NK-92 (cell line): Measurements from ENCODE around the gene AP5Z1.
"Not testable (repeated sequence)": the region's sequence is repeated elsewhere in the genome, so short reads cannot be mapped to it uniquely, and the experiment has no call there.

Experiments used
- DNase-seq: peaks from one replicate; lab custom pipeline; 2025; ENCODE audit not compliant: unreplicated experiment; lab: John Stamatoyannopoulos, UW

The AP5Z1 gene

DNA sequence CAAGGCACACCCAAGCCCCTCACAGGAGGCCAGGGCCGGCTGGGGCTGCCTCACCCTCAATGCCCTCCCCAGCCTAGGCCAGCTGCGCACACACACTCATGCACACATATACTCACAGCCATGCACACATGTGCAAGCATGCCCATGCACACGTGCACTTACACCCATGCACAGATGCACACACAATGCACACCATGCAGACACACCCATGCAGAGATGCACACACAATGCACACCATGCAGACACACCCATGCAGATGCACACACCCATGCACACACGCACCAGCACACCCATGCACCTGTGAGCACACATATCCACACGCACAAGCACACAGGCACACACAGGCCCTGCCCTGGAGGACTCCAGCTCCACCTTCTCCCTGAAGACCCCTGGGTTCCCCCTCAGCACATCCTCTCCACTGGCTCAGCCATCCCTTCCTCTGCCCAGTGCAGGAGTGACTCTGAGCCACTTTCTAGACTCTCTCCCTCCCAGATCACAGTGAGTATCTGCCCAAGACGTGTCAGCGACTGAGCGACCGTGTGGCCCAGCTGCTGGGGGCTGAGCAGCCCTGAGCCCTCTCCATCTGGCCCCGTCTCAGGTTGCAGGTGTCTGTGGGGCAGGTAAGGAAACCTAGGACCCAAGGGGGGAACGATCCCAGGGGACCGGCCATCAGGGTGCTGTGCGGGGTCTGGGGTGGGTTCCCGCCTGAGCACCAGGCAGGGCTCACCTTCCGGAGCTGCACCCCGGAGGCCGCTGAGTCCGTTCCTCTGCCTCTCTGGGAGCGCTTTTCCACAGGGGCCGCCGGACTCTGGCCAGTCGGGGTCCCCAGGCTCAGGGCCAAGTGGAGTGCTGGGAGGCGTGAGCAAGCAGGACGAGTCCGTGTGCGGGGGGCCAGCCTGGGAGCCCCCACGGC is 25.8 kb downstream of the AP5Z1 start:
- no peak for DNase-seq

DNA sequence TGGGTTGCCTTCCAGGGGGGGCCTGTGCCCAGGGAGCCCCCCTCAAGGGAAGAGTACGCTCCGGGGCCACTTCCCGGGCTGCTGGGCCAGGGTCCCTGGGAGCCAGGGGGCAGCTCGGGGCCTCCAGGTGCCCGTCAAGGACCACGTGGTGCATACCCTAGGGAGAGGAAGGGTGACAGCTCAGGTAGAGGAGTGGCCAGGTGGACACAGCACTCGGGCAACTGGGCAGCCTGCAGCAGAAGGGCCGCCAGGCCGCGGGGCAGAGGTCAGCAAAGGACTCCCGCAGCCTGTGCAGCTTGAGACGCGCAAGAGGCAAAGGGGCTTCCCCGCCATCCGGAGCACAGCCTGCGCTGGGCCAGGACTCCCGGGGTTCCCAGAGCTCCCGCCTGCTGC is 26.4 kb downstream of the AP5Z1 start:
- no peak for DNase-seq

DNA sequence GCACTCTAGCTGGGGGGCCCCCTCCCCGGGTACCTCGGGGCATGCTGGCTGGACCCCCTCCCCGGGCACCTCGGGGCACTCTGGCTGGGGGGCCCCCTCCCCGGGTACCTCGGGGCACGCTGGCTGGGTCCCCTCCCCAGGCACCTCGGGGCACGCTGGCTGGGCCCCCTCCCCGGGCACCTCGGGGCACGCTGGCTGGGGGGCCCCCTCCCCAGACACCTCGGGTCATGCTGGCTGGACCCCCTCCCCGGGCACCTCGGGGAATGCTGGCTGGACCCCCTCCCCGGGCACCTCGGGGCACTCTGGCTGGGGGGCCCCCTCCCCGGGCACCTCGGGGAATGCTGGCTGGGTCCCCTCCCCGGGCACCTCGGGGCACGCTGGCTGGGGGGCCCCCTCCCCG is 27.2 kb downstream of the AP5Z1 start:
- not testable (repeated sequence) for DNase-seq

DNA sequence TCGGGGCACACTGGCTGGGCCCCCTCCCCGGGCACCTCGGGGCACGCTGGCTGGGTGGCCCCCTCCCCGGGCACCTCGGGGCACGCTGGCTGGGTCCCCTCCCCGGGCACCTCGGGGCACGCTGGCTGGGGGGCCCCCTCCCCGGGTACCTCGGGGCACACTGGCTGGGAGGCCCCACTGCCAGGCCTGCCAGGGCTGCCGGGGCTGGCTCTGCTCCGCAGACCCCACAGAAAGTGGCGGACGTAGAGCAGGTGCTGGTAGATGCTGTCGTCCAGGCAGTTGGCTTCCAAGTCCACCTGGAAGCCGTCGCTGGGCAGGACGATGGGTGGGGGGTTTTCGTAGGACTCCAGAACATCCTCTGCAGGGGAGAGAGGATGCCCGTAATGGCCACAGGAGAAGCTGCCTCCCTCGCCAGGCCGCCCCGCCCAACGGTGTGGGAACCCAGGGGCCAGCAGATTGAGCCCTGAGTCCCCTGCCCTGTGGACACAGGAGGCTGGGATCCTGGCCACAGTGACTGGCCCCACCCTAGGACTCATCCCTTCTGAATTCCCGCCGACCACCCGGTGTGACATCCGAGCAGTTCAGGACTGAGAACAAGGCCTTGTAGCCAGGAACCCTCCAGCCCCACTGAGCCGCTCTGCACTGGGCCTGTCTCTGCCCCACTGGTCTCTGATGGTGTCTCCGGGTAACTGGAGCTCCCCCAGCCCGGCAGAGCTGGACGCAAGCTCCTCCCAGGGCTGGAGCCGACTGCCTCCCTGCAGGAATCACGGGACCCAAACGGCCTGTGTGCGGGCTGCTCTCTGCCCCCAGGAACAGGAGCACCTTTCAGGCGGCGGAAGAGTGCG is 28.2 kb downstream of the AP5Z1 start:
- no peak for DNase-seq

DNA sequence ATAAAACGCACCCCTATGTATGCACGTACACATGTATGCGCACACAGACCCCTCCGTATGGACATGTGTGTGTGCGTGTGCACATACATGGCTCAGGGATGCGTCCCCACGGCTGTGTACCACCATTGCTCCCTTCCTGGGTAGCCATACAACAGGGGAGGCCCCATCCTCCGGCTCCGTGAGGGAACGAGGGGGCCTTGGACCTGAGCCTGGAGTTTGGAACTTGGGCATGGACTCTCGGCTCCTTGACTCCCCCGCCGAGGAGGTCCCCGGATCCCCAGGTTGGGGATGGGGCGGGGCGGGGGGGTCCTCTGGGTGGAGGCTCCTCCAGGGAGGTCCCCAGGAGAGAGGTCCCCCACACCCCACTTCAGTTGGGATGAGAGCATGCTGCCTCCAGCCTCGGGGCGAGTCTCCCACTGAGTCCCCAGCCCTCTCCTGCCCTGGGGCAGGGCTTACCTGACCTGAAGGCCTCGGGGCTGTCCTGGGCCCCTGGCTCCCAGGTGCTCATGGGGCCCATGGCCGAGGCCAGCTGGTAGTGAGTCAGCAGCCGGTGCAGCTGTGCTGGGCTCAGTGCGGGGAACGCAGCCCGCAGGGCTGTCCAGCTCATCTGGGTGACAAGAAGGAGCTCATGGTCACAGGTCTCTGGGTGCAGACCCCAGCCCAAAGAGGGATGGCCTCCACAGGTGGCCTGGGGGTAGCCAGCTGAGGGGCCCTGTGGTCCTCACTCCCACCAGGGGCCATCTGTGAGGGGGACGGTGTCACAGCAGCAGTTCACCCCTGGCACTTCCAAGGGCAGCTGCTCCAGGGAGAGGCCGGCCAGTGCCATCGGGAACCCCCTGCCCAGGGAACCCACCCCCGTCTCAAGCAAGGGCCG is 29.9 kb downstream of the AP5Z1 start:
- no peak for DNase-seq

DNA sequence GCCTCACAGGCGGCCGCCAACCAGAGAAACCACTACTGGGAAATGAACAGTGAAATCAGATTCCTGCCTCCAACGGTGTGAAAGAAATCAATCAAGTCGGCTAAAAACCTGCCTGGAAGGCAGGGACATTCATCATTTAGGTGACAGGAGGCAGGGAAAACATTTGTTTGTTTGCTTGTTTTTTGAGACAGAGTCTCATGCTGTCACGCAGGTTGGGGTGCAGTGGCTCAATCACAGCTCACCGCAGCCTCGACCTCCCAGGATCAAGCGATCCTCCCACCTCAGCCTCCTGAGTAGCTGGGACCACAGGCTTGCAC is 30.5 kb downstream of the AP5Z1 start:
- DNase-seq, result no peak

DNA sequence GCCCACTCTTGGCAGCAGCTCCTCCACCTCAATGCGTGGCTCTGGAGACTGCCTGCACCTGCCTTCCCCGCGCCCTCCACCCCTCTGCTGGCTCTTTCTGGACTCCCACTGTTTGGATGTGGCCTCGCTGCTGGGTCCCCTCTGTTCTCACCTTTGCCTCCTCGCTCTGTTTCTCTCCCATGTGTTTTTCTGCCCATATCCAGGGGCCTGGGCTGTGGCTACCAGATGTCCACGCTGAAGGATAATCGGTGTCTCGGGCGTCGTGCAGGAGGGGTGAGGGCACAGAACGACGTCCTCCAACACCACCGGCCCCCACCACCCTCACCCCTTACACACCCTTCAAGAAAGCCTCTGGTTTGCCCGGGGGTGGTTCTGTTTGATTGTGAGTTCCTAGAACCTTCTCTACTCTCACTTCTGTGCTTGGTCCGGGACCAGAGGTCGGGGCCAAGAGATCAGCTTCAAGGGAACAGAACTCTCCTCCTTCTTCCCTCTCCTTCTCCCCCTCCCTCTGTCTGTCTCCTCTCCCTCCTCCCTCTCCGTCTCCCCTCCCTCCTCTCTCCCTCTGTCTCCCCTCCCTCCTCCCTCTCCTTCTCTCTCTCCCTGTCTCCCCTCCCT is 31.7 kb downstream of the AP5Z1 start:
- no peak for DNase-seq

DNA sequence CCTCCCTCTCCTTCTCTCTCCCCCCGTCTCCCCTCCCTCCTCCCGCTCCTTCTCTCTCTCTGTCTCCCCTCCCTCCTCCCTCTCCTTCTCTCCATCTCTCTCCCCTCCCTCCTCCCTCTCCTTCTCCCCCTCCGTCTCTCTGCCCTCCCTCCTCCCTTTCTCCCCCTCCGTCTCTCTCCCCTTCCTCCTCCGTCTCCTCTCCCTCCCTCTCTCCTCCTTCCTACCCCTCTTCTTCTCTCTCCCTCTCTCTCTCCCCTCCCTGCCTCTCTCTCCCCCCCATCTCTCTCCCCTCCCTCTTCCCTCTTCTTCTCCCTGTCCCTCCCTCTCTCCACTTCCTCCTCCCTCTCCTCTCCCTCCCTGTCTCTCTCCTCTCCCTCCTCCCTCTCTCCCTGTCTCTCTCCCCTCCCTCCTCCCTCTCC is 32.2 kb downstream of the AP5Z1 start:
- DNase-seq, result no peak

DNA sequence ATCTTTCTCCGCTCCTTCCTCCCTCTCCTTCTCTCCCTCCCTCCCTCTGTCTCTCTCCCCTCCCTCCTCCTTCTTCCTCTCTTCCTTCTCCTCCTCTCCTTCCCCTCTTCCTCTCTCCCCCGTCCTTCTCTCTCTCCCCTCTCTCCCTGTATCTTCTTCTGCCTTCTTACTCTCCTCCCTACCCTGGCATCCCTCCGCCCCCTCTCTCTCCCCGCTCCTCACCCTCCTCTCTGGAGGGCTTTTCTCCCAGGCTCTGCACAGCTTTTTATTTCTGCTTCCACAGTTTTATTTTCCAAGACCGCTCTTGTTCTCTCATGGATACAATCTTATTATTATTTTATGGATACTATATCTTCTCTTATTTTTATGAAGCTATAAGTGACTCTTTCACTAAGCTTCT is 32.6 kb downstream of the AP5Z1 start:
- DNase-seq, result no peak

DNA sequence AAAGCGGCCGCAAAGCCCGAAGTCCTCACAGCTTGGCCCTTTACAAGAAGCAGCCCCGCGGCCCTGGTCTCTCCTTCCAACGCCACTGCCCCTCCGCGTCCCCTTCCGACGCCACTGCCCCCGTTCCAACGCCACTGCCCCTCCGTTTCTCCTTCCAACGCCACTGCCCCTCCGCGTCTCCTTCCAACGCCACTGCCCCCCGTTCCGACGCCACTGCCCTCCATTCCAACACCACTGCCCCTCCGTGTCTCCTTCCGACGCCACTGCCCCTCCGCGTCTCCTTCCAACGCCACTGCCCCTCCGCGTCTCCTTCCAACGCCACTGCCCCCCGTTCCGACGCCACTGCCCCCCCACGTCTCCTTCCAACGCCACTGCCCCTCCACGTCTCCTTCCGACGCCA is 33.1 kb downstream of the AP5Z1 start:
- no peak for DNase-seq

DNA sequence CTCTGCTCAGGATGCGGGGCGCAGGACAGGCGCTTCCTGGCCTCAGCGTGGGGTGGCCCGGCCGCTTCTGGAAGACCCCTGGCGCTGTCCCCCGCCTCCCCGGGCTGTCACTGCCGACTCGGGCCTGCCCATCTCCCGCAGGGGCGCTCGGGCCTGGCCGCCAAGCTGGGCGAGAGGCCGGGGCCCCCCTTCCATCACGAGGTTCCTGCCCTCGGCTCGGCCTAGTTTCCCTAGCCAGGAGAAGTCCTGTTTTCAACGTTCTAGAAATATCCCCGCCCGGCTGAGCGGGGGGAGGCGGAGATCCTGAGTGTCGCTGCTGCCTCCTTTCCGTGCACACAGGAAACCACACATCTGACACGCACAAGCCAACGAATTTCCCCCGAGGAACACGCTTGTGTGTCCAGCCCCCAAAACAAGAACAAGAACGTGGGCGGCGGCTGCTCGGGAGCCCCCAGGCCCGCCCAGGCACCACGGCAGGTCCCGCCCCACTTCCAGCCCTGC is 33.7 kb downstream of the AP5Z1 start:
- no peak for DNase-seq

DNA sequence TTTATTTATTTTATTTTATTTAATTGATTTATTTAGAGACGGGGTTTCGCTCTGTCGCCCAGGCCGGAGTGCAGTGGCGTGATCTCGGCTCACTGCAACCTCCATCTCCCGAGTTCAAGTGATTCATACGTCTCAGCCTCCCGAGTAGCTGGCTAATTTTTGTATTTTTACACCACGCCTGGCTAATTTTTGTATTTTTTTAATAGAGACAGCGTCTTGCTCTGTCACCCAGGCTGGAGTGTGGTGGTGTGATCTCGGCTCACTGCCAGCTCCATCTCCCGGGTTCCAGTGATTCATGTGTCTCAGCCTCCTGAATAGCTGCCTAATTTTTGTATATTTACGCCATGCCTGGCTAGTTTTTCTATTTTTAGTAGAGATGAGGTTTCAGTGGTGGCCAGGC is 34.2 kb downstream of the AP5Z1 start:
- no peak for DNase-seq

DNA sequence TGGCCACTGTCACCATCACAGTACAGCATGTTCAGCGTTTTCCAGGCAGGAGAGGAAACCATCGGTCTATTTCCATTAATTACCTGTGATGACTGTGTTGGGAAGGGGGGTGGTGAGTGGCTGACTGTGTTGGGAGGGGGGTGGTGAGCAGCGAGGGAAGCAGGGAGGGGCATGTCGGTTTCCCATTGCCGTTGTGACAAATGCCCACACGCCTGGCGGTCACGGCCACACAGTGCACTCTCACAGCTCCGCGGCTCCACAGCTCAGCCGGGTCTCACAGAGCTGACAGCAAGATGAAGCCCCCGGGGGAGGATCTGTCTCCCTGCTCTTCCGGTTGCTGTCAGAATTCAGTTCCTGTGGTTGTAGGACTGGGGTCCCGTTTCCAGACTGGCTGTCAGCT is 39.0 kb downstream of the AP5Z1 start:
- DNase-seq, result no peak

DNA sequence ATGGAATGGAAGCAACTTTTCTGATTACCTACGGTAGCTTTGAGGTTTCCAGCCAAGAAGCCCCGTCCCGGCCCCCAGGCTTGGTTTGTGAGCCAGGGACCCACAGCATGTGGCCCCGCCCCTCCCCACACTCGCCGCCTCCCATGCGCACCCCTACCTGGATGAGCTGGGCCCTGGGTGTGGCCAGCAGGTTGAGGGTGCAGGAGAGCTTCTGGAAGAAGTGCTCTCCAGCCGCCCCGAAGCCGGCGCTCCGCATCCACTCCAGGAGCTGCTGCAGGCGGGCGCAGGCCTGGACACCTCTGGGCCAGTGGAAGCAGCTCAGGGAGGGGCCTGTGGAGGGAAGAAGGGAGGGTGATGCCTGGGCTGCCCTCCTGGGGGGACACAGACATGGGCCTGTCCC is 39.7 kb downstream of the AP5Z1 start:
- DNase-seq, result no peak

DNA sequence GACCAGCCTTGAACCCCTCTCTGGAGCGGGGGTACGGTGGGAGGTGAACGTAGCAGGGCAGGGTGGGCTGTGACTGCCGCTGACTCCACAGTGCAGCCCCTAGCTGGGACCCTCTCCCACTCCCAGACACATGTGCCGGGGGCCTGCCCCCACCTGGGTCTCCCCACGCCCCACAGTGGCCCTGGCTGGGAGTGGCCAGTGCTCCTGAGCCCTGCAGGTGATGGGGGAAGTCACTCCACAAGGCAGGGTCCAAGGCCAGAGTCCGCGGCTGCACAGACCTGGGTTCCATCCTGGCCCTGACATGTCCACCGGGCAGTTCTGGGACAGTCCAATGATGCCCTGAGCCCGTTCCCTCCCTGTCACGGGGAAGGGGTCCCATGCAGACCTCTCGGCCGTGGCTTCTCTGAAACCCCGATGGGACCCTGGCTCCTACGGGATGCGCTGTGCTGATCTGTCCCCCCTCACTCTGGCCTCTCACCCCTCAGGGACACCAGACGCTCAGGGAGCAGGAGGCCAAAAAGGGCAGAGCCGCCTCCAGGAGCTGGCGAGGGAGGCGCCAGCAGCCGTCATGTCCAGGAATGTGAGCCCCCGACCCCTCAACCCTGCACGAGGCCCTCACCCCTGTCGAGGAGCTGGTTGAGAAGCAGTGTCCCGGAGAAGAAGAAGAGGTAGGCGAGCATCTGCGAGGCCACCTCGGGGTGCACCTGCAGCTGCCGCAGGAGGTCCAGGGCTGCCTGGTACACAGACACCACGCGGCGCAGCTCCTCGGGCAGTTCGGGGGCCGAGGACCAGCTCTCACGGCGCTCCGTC is 40.4 kb downstream of the AP5Z1 start:
- DNase-seq, result no peak

DNA sequence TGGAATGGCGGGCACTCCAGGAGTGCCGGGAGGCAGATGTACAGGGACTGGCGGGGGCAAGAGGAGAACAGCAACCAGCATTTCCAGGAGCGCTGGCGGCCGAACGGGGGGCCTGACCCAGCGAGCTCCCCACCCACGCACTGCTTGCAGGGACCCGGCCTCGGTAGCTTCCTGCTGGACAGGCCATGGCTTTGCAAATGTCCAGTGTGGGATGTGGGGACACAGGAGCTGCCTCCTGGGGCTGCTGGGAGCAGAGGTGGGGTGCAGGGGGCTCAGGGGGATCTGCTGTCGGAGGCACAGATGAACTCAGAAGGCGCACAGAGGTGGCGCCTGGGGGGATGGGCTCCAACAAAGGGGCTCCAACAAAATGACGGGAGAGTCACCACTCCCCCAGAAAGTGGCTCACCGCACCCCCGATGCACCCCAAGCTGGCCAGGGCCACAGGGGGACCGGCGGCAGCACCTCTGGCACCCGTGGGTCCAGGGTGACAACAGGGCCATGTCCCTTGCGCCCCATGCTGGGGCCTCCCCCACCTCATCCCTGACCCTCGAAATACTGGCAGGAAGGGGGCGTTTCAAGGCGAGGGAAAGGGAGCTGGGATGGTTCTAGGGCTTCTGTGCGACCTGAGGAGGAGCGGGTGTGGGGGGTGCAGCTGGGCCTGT is 41.1 kb downstream of the AP5Z1 start:
- no peak for DNase-seq

DNA sequence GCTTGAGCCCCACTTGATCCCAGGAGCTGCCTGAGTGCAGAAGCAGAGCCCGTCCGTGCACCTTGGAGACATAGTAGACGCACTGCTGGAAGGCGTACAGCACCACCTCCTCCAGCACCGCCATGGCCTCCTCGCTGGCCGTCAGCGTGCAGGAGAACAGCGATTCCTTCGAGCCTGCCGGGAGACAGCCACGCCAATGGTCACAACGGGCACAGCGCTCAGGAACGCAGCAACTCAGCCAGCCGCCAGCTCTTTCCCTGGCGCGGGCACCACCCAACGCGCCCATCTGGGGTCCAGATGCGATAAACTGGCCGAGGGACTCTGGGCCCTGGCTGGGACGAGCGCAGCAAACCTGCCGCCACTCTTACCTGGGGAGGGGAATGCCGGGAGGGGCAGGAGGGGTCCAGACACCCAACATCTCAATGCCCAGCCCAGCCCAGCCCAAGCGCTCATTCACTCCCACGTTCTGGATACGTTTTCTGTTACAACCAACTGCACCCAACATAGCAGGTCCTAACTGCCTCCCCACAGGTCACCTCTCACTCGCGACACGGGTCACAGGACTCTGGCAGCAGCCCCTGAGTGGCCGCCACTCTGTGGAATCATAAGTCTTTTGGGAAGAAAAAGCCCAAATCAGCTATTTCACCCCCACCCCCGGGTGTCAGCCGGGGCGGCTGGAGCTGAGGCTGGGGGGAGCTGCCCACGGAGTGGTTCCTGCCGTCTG is 41.9 kb downstream of the AP5Z1 start:
- no peak for DNase-seq

DNA sequence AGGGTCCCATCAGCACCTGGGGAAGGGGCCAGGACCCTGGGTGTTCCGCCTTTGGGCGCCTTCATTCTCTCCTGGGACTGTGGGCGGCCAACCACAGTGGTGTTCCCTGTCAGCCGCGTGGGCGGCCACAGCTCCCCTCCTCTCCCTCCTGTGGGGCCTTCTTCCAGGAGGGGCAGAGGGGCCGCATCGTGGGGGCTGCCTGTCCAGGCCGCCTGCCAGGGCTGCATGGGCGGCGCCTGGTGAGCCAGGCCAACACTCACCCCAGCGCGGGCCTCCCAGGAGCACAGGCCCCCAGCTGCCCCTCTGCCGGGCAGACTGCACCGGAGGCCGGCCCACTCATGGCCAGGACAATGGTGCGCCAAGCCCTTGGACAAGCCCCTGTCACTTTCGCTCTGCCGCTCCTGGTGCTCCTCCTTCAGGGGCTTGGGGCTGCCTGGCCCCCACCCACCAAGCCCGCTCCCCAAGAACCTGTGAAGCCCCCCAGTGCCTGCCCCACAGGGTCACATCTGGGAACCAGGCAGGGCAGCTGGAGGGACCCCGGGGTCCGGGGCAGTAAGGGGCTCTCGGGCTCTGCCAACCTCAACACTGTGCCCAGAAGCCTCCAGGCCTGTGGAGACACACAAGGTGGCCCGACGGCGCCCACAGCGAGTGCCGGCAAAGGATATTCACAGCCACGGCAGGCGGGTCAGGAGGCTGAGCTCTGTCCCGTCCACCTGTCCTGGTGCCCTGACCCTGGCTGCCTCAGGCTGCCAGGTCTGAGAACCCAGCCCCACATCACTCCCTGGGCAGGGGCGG is 42.8 kb downstream of the AP5Z1 start:
- DNase-seq, result no peak
